Measurements from ENCODE around the gene DNAJC6.

DNAJC6 gene

DNA sequence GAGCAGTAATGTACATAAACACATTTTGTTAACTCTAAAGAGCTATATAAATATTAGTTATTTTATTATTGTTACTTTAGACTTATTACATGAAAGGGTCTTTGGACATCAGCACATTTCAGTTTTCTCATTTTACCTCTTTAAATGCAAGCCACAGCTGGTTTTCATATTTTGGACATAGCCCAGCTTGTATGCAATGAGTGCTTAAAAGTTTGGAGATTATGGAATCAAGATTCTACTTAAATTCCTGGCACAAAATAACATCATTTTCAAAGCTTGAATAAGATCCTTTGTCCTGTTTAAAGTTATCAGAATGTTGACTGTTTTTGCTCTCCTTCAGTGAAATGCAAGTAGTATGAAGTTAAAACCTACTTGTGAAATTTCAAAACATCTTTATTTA, 95.6 kb downstream of the DNAJC6 start:
- no peak overlapping the region for H3K27ac ChIP-seq
- no peak for TF ChIP-seq ZFX (IDR thresholded peaks at IDR 0.05)
- TF ChIP-seq, protein P1, sequence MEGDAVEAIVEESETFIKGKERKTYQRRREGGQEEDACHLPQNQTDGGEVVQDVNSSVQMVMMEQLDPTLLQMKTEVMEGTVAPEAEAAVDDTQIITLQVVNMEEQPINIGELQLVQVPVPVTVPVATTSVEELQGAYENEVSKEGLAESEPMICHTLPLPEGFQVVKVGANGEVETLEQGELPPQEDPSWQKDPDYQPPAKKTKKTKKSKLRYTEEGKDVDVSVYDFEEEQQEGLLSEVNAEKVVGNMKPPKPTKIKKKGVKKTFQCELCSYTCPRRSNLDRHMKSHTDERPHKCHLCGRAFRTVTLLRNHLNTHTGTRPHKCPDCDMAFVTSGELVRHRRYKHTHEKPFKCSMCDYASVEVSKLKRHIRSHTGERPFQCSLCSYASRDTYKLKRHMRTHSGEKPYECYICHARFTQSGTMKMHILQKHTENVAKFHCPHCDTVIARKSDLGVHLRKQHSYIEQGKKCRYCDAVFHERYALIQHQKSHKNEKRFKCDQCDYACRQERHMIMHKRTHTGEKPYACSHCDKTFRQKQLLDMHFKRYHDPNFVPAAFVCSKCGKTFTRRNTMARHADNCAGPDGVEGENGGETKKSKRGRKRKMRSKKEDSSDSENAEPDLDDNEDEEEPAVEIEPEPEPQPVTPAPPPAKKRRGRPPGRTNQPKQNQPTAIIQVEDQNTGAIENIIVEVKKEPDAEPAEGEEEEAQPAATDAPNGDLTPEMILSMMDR (conservative IDR thresholded peaks at IDR 0.05): no peak

DNA sequence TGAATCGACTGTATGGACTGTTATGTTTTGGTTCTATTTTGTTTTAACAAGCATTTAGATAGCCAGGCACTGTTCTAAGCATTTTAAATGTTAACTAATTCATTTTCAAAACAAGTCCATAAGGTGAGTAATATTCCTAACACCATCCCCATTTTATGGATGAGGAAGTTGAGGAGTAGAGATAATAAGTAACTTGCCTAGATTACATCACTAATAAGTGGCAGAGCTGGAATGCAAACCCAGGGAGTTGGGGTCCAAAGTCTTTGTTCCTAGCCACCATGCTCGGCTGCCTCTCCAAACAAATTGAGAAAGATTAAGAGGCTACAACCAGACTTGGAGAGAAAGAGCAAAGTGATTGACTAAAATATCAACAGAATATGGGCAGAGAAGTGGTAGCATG, 98.5 kb downstream of the DNAJC6 start:
- H3K27ac ChIP-seq: no peak overlapping the region
- TF ChIP-seq ZFX (IDR thresholded peaks at IDR 0.05): no peak
- TF ChIP-seq, protein P1 (conservative IDR thresholded peaks at IDR 0.05): no peak

DNA sequence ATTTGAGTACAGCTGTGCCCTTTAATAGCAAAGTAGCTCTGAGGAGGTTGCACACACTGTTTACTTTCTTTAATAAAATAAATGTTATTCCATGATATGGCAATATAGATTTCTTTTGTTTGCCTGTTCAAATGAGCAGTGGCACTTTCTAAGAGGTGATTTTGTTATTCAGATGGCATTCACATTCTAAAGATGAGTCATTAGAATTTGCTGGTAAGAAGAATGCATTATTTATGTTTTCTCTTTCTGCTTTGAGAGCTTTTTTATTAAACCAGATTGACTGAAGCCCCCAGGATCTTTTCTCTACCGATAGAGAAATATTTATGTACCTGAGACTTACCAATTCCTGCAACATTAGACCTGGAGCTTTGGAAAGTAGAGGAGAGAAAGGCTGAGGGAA, 100.0 kb downstream of the DNAJC6 start:
- TF ChIP-seq ZFX (IDR thresholded peaks at IDR 0.05): no peak
- TF ChIP-seq, protein P1 (conservative IDR thresholded peaks at IDR 0.05): no peak
- no peak overlapping the region for H3K27ac ChIP-seq

DNA sequence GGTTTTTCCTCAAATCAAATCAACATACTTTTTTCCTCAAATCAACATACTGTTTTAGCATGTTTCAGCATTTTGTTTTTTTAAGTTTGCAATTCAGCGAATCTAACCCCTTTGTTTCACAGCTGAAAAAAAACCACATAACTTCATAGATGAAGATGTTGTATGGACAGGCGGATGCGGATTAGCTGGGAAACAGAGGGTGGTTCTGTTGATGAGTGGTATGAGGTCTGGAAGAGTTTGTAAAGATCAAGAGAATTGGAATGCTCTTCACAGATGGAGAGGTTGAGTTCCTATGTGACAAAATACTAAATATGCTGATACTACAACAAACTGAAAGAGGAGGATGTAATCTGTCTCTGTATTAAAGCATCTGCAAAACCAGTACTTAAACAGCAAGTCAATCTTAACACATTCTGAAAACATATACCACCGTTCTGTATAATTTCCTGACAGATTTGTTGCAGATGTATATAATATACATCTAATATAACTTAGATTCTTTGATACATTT, 100.5 kb downstream of the DNAJC6 start:
- no peak for TF ChIP-seq ZFX (IDR thresholded peaks at IDR 0.05)
- TF ChIP-seq, protein P1 (conservative IDR thresholded peaks at IDR 0.05): no peak
- no peak overlapping the region for H3K27ac ChIP-seq

DNA sequence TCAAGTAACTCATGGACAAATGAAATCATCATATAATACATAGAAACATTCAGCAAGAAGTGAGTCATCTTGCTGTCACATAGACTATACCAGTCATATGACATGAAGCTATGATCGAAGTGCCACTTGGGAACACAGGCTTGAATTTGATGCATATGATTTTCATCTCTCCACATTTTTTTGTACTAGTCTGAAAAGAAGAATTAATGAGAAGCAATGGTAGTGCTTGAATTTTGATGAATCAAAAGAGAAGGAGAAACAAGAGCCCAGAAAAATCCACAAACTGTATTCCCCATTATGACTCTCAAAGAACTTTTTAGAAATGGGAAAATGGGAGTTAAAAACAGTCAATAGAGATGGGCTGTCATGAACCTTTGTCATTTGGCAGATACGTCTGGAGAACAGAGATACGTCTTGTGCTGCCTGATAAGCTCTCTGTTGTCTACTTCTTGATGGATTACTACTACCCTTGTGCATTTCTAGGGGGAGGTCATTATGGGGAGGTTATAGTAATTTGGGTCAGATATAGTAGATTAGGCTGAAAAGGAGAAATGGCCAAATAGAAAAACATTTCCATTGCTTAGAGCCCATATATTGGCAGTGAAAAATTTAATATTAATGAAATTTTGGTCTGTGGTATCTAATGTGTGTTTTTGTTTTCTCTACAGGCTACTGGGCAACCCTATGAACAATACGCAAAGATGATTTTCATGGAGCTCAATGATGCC, 103.1 kb downstream of the DNAJC6 start:
- H3K27ac ChIP-seq: no peak overlapping the region
- no peak for TF ChIP-seq ZFX (IDR thresholded peaks at IDR 0.05)
- TF ChIP-seq, protein P1 (conservative IDR thresholded peaks at IDR 0.05): no peak

DNA sequence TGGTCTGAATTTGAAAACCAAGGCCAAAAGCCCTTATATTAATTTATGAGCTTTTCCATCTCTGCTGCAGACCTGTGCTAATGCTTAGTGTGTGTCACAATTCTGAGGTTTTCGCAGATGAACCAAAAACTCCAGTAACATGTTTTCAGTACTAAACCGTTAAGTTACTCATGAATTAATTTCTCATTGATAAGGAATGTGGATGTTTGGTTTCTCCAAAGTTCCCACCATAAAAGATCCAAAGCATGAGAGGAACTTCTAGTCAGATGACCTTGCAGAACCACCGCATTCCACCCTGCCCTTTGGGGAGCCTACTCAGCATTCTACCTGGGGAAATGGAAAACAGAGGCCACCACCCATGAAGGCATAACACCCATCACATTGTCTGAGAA, 103.6 kb downstream of the DNAJC6 start:
- TF ChIP-seq, protein P1 (conservative IDR thresholded peaks at IDR 0.05): no peak
- no peak for TF ChIP-seq ZFX (IDR thresholded peaks at IDR 0.05)
- H3K27ac ChIP-seq: no peak overlapping the region

DNA sequence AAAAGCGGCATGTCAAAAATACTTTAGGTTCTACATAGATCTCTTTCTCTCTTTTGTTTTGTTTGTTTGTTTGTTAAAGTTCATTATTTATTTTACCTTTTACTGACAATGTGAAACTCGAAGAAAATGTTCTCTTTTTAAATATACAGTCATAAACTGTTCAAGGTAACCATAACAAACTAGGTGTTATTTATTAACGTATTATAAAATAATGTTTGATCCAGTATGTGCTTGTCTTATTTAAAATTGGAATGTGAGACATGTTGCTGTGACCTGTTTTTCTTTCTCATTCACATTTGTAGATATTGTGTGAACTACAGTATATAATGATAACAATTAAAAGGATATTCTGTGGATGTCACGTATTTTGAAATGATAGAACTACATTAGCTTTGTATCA, 105.2 kb downstream of the DNAJC6 start:
- no peak overlapping the region for H3K27ac ChIP-seq
- TF ChIP-seq, protein P1 (conservative IDR thresholded peaks at IDR 0.05): no peak
- no peak for TF ChIP-seq ZFX (IDR thresholded peaks at IDR 0.05)
